ENCODE results near the gene TCF7L2. TPM values are rescaled to one million over a fixed set of nuclear protein-coding genes. Genes with fewer than 3 reads are reported as not detected.

The TCF7L2 gene
- polyA plus RNA-seq, 3 donors, result 2.1 to 23.5 (median 6.1) TPM

GRCh38 chr10:113095419-113096127 is 145.5 kb downstream of the TCF7L2 start:
- peaks cover 8 to 34% (median 31%) of the 10 kb centered on the region in 7 donors for H3K9me3 Mint-ChIP-seq
- H3K27me3 ChIP-seq (ENCODE audit: control insufficient read depth in 2 of 2, insufficient read depth in 2 of 2, low read length in 2 of 2), result peaks cover 13 to 49% of the 10 kb centered on the region in 2 donors
- peaks cover 0 to 11% of the 10 kb centered on the region in 2 donors for H3K36me3 ChIP-seq (replicated peaks in 1 of 2; ENCODE audit: control insufficient read depth in 1 of 2, insufficient read depth in 2 of 2, low read length in 2 of 2)
- WGBS (ENCODE audit: insufficient coverage), result 87% methylated on average over 9 of the region's 15 CpGs
- H3K27me3 Mint-ChIP-seq (ENCODE audit: low read depth in 3 of 3), result peaks cover 45 to 81% (median 61%) of the 10 kb centered on the region in 3 donors
- H2AFZ ChIP-seq (ENCODE audit: insufficient read depth, low read depth, low read length, poor library complexity, severe bottlenecking), result no peak overlapping the region
- peaks cover 72% of the 10 kb centered on the region for H3K4me1 Mint-ChIP-seq
- H3K4me3 ChIP-seq (replicated peaks in 1 of 3; ENCODE audit: low read depth in 2 of 3, low read length in 3 of 3), result no peak overlapping the region
- no peak overlapping the region for H3K9ac ChIP-seq (ENCODE audit: insufficient read depth, low read length, poor library complexity, severe bottlenecking)
- no peaks in the 10 kb centered on the region for H3K79me2 ChIP-seq (ENCODE audit: insufficient read depth, low read length)
- no peak overlapping the region for H3K4me2 ChIP-seq (replicated peaks; ENCODE audit: extremely low read depth, low read length, poor library complexity, severe bottlenecking)
- peak overlapping the region in 1 of 2 donors; percentile 68 for H3K4me3 Mint-ChIP-seq
- peaks cover 94% of the 10 kb centered on the region for H4K20me1 ChIP-seq (ENCODE audit: insufficient read depth, low read length)
- peaks cover 11 to 26% of the 10 kb centered on the region in 2 donors for H3K9me3 ChIP-seq (replicated peaks in 1 of 2; ENCODE audit: control insufficient read depth in 1 of 2, insufficient read depth in 1 of 2, low read length in 2 of 2)
- intact Hi-C loops (cut with micrococcal nuclease), result loop anchor here (10.0 kb wide), 2 partner anchors 141 to 241 kb away; partner anchors contain the start of gene TCF7L2 (in 1 of the 2)
- H3K36me3 Mint-ChIP-seq, result peaks cover 65 to 74% of the 10 kb centered on the region in 2 donors
- peaks cover 49 to 64% of the 10 kb centered on the region in 2 donors for H3K4me1 ChIP-seq (ENCODE audit: control insufficient read depth in 1 of 2, insufficient read depth in 2 of 2, low read length in 2 of 2)
- DNase-seq, result peak in 1 of 3 donors; percentile 39
- no peak overlapping the region for H3K27ac ChIP-seq (ENCODE audit: low read depth in 1 of 2, low read length in 2 of 2)
- TF ChIP-seq CTCF (IDR thresholded peaks at IDR 0.05), result no peak
- H3K27ac Mint-ChIP-seq, result peak overlapping the region in 5 of 7 donors; percentile 89 to 97 (median 91)

GRCh38 chr10:113096128-113096996 is 146.3 kb downstream of the TCF7L2 start:
- Histone ChIP-seq H3K4me1 (ENCODE audit: control insufficient read depth in 1 of 2, insufficient read depth in 2 of 2, low read length in 2 of 2) (peaks cover 49 to 64% of the 10 kb centered on the region in 2 donors), H3K27me3 (ENCODE audit: control insufficient read depth in 2 of 2, insufficient read depth in 2 of 2, low read length in 2 of 2) (peaks cover 13 to 44% of the 10 kb centered on the region in 2 donors), H3K9me3 (replicated peaks in 1 of 2; ENCODE audit: control insufficient read depth in 1 of 2, insufficient read depth in 1 of 2, low read length in 2 of 2) (peaks cover 11 to 25% of the 10 kb centered on the region in 2 donors), H3K4me2 (replicated peaks; ENCODE audit: extremely low read depth, low read length, poor library complexity, severe bottlenecking) (no peak overlapping the region), H3K27ac (ENCODE audit: low read depth in 1 of 2, low read length in 2 of 2) (no peak overlapping the region), H3K79me2 (ENCODE audit: insufficient read depth, low read length) (no peaks in the 10 kb centered on the region), H4K20me1 (ENCODE audit: insufficient read depth, low read length) (peaks cover 96% of the 10 kb centered on the region), H3K4me3 (replicated peaks in 1 of 3; ENCODE audit: low read depth in 2 of 3, low read length in 3 of 3) (no peak overlapping the region), H3K9ac (ENCODE audit: insufficient read depth, low read length, poor library complexity, severe bottlenecking) (no peak overlapping the region), H2AFZ (ENCODE audit: insufficient read depth, low read depth, low read length, poor library complexity, severe bottlenecking) (no peak overlapping the region), H3K36me3 (replicated peaks in 1 of 2; ENCODE audit: control insufficient read depth in 1 of 2, insufficient read depth in 2 of 2, low read length in 2 of 2) (peaks cover 0 to 11% of the 10 kb centered on the region in 2 donors)
- H3K36me3 Mint-ChIP-seq, result peaks cover 60 to 75% of the 10 kb centered on the region in 2 donors
- H3K4me1 Mint-ChIP-seq, result peaks cover 73% of the 10 kb centered on the region
- no peak for DNase-seq
- peak overlapping the region in 1 of 2 donors; percentile 70 for H3K4me3 Mint-ChIP-seq
- peaks cover 43 to 78% (median 56%) of the 10 kb centered on the region in 3 donors for H3K27me3 Mint-ChIP-seq (ENCODE audit: low read depth in 3 of 3)
- intact Hi-C loops (cut with micrococcal nuclease), result loop anchor here (10.0 kb wide), 2 partner anchors 142 to 242 kb away; partner anchors contain the start of gene TCF7L2 (in 1 of the 2)
- no peak for TF ChIP-seq CTCF (IDR thresholded peaks at IDR 0.05)
- 96% methylated on average over 3 of the region's 11 CpGs for WGBS (ENCODE audit: insufficient coverage)
- peaks cover 8 to 29% (median 26%) of the 10 kb centered on the region in 7 donors for H3K9me3 Mint-ChIP-seq
- H3K27ac Mint-ChIP-seq, result peak overlapping the region in 4 of 7 donors; percentile 12 to 51 (median 50)
